GM18517 (cell line): ENCODE data around the gene NUDT22.
A peak's percentile ranks its signal among the peaks of the same experiment; 100 is the strongest.

Experiments
- ATAC-seq: cut with Tn5 transposase; IDR thresholded peaks from one replicate; pipeline ENCODE4 v1.9.1; 2021; ENCODE audit warnings: mild to moderate bottlenecking, moderate library complexity; ENCODE audit not compliant: unreplicated experiment

Gene NUDT22

DNA sequence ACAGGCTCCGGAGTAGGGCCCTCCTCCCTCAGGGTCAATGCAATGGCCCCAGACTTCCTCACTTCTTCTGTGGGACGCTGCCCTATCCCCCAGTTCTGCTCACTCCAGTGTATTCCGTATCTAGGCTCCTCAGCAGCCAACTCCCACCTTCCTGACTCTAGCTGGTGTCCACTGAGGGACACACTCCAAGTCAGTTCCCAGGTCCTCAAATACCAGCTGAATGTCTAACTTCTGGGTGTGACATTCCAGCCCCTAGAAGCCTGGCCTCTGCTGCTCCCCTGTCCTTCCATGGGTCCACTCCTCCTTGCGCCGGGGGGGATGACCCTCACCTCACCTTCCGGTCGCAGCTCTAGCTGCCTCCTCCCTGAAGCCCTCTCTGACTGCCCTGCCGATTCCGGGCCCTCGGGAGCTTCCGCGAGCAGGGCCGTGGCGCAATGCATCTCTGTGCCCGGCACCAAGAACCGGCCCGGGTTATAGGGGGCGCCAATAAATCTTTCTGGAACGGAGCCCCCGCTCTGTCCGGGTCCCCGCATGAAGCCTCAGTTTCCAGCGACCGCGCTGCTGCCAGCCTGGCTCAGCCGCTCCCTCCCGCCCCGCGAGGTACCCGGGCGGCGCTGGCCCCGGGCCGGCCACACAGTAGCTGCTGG lies 42.9 kb downstream of the NUDT22 start:
- ATAC-seq, result peak; percentile 6

DNA sequence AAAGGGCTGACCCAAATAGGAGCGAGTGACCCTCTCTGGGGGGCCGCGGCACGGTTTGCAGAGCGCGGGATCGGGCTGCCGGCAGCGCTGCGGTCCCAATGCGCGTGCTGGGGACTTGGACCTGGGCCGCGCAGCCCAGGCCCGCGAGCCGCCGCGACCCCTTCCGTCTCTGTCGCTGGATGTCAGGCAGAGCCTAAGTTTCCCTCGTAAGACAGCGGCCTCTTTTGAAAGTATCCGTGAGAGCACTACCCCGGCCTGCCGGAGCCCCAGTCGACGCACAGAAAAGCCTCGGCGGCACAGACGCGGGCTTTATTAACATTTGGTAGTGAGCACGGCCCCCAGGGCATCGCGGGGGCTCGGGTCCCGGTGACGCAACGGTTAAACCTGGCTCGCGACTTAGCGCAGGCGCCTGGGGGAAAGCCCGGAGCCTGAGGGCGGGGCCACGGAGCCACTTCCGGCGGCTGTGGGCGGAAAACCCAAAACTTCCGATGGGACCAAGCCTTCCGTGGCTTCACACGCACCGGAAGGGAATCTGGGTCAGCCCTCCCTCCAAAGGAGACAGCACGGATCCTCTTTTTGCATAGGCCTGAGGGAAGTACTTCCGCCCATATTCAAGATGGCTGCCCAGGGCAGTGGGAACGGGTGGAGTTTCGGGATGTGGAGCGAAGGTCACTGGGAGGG lies 43.6 kb downstream of the NUDT22 start:
- ATAC-seq, result peak; percentile 71

DNA sequence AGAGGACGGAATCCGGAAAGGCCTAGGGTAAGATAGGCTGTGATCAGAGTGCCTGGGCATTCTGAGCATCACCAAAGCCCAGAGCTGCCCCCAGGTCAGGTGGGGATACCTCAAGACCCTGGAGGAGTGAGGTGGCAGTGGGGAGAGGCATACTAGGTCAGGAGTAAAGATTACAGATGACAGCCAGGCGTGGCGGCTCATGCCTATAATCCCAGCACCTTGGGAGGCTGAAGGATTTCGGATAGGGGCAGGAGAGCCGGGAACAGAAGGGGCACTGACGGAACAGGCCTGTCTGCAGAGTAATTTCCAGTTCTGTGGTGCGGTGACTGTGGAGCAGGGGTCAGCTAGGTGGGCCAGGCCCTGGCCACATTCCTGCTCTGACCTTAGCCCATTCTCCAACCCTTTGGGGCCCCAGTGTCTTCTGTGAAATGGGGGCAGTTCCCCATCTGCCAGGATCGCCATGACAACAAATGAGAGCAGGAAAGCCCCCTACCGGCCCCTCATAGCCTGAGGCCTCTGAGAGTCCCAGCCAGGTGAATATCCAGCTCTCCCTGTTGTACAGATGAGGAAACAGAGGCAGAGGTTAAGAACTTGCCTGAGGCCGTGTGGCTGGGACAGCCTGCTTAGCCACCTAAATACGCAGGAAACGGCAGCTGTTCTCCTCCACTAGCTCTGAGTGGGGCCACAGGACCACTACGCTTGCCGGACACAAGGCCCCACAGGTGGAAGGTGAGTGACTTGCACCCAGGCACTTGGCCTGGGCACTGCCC lies 49.1 kb downstream of the NUDT22 start:
- ATAC-seq, result no peak

DNA sequence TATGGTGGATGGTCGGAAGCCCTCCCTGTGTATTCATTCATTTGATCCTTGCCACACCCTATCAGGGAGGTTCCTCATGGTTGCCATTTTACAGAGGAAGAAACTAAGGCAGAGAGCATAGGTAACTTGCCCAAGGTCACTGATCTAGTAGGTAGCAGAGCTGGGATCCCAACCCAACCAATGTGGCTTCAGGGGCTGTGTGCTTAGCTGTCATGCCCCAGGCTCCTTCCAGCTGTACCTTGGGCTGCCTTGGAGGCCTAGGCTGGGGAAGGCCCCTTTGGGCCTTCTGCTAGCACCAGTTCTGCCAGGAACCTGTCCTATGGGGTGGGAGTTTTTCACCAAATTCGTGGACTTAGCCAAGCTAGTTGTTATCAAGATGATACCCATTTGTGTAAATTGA lies 49.8 kb downstream of the NUDT22 start:
- no peak for ATAC-seq

DNA sequence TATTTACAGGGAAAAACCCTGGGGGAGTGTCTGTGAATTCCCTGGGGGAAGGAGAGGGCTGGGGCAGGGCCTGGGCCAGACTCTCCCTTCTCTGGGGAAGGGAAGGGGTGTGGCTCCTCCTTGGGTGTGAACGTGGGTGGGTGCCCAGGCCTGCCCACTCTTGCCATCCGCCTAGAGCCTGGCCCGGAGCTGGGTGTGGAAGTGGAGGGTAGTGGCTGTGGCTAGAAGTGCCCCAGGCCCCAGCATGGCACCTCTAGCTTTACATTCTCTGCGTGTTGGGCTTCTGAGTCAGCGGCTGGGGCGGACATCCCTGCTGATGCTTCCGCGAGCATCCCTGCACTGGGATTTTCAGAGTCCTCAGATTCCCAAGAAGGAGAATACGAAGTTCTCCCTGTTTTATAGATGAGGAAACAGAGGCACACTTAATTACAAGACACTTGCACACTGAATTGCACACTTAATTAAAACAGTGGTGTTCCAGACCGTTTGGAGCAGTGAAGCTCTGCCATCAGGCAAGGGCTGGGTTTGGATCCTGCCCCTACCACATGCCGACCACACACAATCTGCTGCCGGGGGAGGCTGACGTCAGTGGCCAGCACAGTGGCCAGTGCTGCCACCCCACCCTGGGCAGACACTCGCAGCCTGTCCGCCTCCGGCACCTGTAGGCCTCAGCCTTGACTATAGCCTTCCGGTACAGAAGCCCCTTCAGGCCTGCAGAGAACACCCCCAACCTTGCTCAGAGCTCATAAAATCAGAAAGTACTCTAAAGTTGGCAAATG lies 50.8 kb downstream of the NUDT22 start:
- ATAC-seq, result no peak

DNA sequence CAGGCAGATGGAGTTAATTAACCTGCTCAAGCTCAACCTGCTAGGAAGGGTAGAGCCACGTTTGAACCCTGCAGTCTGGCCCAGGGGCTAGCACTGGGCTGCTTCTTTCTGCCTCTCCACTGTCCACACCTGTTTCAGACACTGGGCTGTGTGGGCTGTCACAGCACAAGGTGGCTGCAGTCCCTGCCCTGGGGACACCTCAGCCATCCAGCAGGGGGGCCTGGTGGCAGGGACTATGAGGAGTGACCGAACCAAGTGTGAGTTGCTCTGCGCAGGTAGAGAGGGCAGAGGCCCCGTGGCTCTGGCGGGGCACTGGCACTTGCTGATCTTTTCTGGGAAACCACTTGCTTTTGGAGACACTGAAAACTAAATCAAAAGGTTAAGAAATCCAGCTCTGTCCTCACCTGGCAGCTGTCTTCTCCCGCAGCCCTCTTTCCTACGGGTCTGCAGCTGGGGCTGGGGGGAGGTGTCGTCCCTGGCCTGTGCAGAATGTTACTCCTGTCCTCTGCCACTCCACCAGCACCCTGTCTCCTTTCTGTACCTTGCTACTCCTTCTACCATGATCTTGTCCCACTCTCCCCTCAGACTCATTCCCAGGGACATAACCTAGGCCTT lies 52.6 kb downstream of the NUDT22 start:
- no peak for ATAC-seq
